Measurements from ENCODE around the gene ZNF143.

Gene ZNF143

DNA sequence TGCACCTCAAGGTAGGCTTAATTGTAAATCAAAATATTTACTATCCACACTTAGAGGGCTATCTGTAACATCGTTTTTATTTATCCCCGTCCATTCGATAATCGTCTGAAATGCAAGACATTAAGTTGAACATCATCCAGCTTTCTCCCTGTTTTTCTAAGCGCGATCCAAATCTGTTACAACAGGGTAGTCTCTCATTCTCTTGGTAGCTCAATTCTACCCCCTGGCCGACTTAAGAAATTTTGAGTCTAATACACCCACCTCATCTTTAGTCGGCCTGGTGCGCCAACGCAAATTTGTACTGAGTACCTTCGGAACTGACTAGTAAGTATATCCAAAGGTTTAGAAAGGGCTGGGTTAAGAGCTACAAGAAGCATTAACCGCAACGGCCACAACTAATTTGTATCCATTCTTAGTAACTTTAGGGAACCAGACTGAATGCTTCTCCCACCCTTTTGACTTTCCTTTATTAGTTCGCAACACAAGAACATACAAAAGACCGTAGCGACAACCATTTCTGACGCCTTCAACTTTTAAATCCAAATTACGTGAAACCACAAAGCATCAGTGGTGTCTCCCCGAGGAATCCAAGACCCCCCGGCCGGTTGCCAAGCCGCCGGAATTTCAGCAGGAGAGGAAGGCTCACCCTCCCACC lies 1.0 kb upstream of the ZNF143 start:
- TF ChIP-seq, protein P1, sequence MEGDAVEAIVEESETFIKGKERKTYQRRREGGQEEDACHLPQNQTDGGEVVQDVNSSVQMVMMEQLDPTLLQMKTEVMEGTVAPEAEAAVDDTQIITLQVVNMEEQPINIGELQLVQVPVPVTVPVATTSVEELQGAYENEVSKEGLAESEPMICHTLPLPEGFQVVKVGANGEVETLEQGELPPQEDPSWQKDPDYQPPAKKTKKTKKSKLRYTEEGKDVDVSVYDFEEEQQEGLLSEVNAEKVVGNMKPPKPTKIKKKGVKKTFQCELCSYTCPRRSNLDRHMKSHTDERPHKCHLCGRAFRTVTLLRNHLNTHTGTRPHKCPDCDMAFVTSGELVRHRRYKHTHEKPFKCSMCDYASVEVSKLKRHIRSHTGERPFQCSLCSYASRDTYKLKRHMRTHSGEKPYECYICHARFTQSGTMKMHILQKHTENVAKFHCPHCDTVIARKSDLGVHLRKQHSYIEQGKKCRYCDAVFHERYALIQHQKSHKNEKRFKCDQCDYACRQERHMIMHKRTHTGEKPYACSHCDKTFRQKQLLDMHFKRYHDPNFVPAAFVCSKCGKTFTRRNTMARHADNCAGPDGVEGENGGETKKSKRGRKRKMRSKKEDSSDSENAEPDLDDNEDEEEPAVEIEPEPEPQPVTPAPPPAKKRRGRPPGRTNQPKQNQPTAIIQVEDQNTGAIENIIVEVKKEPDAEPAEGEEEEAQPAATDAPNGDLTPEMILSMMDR (IDR thresholded peaks at IDR 0.05; ENCODE audit: low read length, missing control alignments): peak; percentile 13
- peak overlapping the region; percentile 100 for H3K4me3 ChIP-seq (replicated peaks; ENCODE audit: low read depth, low read length)
- peak; percentile 69 for DNase-seq (ENCODE audit: low read depth)

- peak; percentile 91 for DNase-seq (ENCODE audit: low read depth)
- TF ChIP-seq, protein P1 (IDR thresholded peaks at IDR 0.05; ENCODE audit: low read length, missing control alignments): no peak
- H3K4me3 ChIP-seq (replicated peaks; ENCODE audit: low read depth, low read length): peak overlapping the region; percentile 71
These were observed 399 bp downstream of the ZNF143 start for GRCh38 chr11:9461063-9461759.

DNA sequence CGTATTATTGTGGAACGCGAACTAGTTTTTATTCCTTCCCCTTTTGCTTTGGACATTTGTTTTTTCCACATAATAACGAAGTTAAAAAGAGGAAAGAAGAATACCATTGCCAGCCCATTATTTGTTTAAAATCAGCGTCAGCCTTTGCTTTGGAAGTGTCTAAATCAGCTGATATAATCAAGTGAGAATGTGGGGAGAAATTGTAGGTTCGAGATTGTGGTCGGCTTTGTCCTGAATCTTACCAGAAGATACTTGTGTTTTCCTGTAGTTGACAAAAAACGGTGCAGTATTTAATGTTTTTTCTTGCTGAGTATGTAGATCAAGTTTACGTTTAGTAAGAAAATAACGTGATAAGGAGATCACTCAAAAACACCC lies 935 bp downstream of the ZNF143 start:
- DNase-seq (ENCODE audit: low read depth): peak; percentile 37
- TF ChIP-seq, protein P1 (IDR thresholded peaks at IDR 0.05; ENCODE audit: low read length, missing control alignments): no peak
- H3K4me3 ChIP-seq (replicated peaks; ENCODE audit: low read depth, low read length): peak overlapping the region; percentile 71

- TF ChIP-seq, protein P1 (IDR thresholded peaks at IDR 0.05; ENCODE audit: low read length, missing control alignments): no peak
- peak overlapping the region; percentile 71 for H3K4me3 ChIP-seq (replicated peaks; ENCODE audit: low read depth, low read length)
- peak; percentile 22 for DNase-seq (ENCODE audit: low read depth)
These were observed 1.5 kb downstream of the ZNF143 start for GRCh38 chr11:9462172-9462799.

- peak; percentile 9 for DNase-seq (ENCODE audit: low read depth)
- no peak overlapping the region for H3K4me3 ChIP-seq (replicated peaks; ENCODE audit: low read depth, low read length)
- TF ChIP-seq, protein P1 (IDR thresholded peaks at IDR 0.05; ENCODE audit: low read length, missing control alignments): no peak
These were observed 2.2 kb downstream of the ZNF143 start for GRCh38 chr11:9462806-9463537.

DNA sequence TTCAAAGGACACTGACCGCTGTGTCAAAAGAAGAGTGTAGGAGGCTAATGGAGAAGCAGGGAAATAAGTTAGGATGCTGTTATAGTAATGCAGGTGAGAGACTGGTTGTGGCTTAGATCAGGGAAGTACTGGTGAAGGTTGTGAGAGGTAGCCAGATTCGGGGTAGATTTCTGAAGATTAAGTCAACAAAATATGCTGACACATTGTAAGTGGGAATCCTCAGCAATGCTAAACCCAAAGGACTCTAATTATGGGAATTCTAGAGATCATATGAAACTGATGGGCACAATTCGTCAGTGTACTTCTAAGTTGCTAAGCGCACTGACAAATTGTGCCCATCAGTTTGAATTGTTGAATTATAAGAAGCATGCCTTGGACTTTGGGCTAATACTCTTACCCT lies 10.0 kb downstream of the ZNF143 start:
- TF ChIP-seq, protein P1 (IDR thresholded peaks at IDR 0.05; ENCODE audit: low read length, missing control alignments): no peak
- H3K4me3 ChIP-seq (replicated peaks; ENCODE audit: low read depth, low read length): no peak overlapping the region
- no peak for DNase-seq (ENCODE audit: low read depth)

Data from fibroblast of pulmonary artery (primary cell).